HG02981 (cell line): Measurements from ENCODE around the gene OR5M3.

Experiments used
- ATAC-seq: cut with Tn5 transposase; IDR thresholded peaks from one replicate; pipeline ENCODE4 v1.9.1; 2021; ENCODE audit warnings: mild to moderate bottlenecking, moderate library complexity; ENCODE audit not compliant: unreplicated experiment

Gene OR5M3

DNA sequence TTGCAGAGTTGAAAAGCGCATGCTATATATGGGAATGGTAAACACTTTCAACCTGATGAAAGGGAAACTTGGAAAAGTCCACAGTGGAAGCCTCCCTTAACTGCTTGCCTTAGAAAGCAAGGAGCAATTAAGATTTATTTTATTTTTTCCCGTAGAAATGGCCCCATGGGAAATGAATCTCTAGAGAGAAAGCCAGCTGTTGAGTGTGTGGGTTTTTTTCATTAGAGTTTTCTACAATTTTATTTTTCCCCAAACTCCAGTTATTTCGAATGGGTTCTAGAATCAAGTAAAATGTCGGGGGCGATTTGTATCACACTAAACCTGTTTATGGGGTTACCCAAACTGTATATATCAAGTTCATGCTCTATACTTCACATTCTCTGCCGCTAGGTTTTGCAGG is at the start of gene OR5M3:
Gene OR5M3 (minus strand): TSS at position 101 of the 400 bp plus-strand sequence. CDS start 2,855 bp downstream, outside the sequence.
- ATAC-seq, result no peak

DNA sequence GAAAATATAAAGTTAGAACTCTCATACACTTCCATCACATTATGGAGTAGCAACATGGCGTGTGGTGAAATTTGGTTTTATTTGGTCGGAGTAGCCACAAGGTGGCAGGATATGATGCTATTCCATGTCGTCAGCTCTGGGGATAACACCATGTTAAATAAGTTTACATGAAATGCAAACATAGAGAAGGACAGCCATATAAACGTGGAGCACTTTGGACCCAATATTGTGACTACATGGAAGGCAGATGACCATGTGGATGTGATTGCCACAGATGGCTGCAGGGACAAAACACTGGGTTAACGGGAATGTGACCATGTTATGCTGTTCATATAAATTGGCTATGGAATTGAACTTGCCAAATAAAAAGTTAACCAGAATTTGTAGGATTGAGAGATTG is 48.9 kb upstream of the OR5M3 start:
- ATAC-seq, result no peak

DNA sequence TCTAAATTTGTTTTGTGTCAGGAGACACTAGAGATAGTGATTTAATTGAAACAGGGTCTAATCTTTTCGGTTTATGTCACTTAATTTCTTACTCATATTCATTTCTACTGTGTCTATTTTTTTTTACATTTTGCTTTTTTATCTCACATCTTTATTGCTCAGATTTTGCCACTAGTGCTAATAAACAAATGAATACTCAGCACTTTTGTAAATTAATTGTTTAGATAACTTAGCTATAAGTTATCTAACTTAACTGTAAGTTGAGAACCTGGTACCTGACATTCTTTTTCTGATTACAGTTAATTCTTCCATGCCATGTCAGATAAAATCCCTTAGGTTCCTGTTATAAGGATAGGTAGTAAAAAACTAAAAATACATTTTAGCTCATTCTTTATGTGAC is 40.1 kb upstream of the OR5M3 start:
- ATAC-seq, result no peak

DNA sequence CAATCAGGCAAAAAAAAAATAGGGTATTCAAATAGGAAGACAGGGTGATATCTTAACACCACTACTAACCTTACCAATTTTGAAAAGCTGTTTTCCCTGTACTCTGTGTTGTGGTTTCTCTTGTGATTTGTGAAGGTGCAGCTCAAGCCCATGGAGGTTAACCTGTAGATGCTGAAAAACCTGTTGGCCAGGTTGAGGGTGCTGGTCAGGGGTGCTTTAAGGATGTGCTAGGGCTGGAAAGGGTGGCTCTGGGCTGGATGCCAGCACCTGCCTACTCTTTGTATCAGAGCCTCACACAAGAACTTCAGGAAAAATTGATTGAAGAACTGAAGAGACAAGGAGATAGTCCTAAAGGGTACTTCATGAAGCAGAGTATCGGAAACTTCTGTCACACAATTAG is 36.3 kb upstream of the OR5M3 start:
- no peak for ATAC-seq

DNA sequence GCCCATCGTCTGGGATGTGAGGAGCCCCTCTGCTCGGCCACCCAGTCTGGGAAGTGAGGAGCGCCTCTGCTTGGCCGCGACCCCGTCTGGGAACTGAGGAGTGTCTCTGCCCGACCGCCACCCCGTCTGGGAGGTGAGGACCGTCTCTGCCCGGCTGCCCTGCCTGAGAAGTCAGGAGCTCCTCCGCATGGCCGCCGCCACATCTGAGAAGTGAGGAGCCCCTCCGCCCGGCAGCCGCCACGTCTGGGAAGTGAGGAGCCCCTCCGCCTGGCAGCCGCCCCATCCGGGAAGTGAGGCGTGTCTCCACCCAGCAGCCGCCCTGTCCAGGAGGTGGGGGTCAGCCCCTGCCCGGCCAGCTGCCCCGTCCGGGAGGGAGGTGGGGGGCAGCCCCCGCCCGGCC is 23.9 kb upstream of the OR5M3 start:
- no peak for ATAC-seq

DNA sequence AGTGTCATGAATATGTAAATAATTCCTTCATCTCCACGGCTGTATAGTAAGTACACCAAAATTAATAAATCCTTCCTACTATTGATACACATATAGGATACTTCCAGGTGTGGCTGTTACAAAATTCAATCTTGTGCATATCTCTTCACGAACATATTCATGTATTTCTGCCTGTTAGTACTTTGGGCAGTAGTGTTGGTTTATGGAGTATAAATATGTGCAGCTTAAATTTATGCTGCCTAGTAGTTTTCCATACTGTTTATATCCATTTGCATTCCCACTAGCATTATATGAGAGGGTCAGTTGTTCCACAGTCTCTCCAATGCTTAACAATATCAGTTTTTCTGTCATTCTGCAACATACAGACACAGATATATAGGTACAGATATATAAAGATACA is 22.0 kb upstream of the OR5M3 start:
- ATAC-seq, result no peak

DNA sequence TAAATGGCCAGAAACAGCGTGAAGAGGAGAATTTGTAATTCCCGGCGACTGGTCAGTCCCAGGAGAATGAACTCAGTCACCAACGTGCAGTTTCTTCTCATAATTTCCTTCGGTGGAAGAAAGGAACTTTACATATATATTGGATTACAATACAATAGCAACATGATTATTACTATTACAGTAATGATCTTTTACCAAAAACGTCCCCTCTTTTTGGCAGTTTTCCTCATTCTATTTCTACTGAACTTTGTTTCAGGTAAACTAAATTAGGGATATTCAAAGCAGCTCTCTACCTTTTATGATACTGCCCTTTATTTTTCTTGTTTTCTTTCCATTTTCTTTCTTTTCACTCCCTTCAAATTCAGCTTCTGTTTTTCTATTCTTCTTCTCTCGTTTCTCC is 18.1 kb upstream of the OR5M3 start, which contains the start of gene OR5M8:
Gene OR5M8 (minus strand): TSS at position 101 of the 400 bp plus-strand sequence. CDS start 0 bp downstream, at position 101.
- ATAC-seq, result no peak

DNA sequence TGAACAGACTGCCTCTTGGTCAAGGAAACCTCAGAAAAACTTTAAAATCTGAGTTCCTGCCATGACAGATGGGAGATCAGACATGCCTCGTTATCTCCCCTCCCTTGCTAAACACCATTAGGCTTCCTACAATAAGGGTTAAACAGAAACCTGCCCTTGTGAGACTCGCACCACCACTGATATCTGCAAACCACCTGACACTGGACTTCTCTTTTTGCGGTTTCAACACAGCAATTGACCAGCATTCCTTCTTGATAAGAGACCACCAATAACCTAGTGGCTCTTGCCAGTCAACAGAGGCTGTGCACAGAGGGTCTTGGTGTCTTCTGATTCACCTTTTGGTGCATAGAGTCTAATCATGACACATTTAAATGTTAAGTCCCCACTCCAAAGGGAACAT is 13.6 kb upstream of the OR5M3 start:
- ATAC-seq, result no peak

DNA sequence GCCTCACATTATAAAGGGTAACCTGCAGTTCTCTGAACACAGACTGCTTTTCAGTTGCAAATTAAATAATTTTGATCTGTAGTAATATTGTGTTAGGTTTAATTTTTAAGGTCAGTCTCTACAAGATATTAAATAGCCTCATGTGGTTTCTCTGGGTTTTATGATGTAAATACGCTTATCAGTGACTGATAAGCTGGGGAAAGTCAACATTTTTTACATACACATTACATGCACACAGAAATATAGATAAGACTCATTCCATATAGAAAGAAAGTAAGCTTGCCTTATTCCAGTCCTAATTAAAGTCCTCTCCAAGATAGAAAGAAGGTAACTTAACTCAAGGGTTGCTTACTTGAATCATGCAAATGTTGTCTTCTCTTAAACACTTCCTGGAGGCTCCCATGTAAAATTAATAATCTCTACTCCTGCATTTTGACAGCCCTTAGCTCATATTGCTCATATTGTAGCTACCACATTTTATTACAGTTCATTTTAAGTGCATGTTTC is 1.6 kb upstream of the OR5M3 start:
- ATAC-seq, result no peak

DNA sequence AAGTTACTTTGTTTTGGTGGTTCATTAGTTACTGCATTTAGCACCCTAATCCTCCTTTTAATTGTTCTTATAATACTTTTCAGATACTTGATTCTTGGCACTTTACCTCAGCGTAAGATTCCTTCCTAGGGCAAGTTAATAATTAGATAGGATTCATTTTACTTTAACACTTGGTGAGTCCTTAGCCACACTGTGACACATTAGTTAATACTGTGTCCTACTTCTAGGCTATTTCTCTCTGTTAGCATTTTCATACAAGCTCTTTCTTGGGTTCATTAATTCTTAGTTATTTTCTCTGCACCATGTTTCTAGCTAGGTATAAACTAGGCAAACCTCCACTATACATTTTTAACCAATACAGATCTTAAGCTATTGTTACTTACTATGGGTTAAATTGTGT is 16.1 kb downstream of the OR5M3 start:
- ATAC-seq, result no peak

DNA sequence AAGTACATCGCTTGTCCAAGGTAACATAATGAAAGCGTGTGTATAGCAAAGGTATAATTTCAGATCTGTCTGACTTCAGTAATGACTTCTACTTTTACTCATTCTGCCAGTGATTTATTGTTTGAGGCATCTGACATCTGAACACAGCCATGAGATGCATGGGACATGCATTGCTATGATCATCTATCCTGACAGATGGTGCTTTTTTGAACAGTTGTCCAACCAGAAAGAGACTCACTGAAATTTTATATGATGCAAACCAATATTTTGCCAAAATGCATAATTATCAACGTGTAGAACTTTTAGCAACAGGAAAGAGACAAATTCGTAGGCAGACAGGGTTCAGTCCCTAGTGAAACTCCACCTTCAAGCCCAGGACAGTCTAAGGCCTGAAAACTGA is 19.6 kb downstream of the OR5M3 start:
- no peak for ATAC-seq
